ENCODE results near the gene LGR5.
"Not testable (repeated sequence)": the region's sequence is repeated elsewhere in the genome, so short reads cannot be mapped to it uniquely, and the experiment has no call there.

Gene LGR5

DNA sequence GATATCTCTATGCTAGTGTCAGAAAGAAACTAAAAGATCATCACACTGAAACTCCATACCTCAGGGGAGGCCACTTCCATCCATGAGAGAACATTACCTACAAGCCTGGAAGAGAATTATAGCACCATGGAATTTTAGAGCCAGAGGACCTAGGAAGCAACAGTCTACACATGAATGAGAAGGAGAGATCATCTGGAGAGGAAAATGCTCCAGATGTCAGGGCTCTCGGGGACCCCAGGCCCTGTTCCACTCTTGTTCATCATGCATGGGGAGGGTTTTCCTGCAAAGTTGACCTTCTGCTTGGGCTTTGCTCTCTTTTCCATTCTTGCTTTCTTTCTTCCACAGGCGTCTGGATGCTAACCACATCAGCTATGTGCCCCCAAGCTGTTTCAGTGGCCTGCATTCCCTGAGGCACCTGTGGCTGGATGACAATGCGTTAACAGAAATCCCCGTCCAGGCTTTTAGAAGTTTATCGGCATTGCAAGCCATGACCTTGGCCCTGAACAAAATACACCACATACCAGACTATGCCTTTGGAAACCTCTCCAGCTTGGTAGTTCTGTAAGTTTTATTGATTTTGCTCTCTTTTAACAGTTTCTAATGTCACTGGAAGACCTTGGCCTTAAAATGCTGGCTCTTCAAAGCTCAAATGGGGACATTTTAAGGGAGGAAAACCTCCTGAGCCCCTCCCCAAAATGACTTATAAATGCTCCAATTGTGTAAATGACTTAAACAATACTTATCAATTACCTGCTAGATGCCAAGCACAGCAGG lies 113.3 kb downstream of the LGR5 start:
- DNase-seq, result no peak

- no peak for DNase-seq
These were observed 115.6 kb downstream of the LGR5 start for GRCh38 chr12:71555191-71555590.

GRCh38 chr12:71555789-71556188 lies 116.2 kb downstream of the LGR5 start:
- DNase-seq, result not testable (repeated sequence)

DNA sequence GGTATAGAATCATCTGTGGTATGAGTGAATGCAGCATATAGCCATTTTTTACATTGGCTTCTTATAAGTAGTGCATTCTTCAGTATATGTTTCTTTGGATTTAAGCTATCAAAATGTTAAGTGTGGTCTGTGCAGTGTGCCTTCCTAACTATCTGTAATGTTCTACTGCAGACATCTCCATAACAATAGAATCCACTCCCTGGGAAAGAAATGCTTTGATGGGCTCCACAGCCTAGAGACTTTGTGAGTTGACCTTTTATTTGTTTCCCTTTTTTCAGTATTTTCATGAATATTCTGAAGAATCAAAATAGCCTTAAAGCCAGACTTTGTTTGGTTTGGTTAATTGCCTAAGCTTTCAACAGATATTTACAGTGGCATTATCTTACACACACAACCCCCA lies 116.8 kb downstream of the LGR5 start:
- no peak for DNase-seq

- DNase-seq, result no peak
These were observed 117.3 kb downstream of the LGR5 start for GRCh38 chr12:71556875-71557274.

- DNase-seq, result no peak
These were observed 118.8 kb downstream of the LGR5 start for GRCh38 chr12:71558445-71558844.

DNA sequence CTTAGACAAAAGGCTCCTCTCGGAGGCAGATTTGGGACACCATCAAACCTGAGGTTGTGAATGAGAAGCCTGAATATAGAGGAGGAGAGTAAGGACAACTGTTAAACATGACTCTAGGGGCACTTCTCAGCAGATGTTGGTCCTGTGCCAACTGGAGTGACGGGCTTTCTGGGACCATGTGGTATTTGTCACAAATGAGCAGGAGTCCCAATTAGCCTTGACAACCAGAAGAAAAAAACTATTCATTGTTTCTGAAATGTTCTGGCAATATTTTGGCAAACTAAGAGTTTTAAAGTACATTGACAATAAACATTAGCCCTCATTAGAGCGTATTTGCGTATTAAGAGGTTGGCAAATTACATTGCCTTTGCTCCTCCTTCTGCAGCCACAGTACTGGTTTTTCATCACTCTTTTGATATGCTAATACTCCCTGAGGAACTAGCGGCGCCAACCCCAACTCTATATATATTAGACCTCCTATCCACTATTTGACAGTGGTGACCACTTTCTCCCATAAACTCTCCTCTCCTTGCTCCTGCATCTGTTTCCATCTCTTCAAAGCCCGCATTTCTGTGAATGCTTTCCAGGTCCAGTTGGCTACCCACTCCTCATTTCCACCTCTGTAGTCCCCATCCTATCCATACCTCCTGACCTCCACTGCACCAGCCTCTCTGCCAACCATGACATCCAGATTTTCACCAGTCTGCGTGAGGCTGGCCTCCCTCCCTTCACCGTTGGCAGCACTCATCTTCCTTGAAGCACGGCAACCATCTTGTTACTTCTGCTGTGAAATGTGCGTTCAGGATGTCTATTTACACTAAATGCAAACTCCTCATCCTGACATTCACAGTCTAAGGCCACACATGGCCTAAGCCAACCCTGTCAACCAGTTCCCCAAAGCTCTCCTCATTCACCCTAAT lies 123.3 kb downstream of the LGR5 start:
- no peak for DNase-seq

DNA sequence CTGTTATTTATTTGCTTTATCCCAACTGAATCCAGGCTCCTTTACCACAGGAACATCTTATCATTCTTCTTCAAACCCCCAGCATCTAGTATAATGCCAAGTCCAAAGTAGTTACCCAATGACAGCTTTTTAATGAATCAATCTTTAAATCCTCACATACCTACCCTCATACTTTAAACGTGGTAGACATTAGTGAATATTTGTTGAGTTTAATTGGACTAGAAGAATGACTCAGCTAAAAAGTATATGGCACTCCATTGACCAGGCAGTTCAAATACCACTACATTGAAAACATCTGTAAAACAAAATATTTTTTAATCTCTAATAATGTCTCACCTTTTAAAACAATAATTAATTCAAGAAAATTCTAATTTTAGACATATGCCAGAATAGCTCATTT lies 125.9 kb downstream of the LGR5 start:
- no peak for DNase-seq

DNA sequence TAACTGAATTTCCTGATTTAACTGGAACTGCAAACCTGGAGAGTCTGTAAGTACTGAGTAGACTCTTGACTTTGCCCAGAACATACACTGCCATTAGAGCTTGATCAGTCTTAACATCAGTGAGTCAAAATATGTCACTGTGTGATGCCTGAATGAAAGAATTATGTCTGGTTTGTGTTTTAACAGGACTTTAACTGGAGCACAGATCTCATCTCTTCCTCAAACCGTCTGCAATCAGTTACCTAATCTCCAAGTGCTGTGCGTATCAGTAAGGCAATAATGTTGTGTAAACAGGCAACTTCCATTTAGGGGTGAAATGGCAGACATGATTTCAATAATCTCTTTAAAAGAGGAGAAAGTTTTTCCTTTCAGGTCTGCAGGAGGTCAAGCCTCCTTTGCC lies 127.1 kb downstream of the LGR5 start:
- no peak for DNase-seq

DNA sequence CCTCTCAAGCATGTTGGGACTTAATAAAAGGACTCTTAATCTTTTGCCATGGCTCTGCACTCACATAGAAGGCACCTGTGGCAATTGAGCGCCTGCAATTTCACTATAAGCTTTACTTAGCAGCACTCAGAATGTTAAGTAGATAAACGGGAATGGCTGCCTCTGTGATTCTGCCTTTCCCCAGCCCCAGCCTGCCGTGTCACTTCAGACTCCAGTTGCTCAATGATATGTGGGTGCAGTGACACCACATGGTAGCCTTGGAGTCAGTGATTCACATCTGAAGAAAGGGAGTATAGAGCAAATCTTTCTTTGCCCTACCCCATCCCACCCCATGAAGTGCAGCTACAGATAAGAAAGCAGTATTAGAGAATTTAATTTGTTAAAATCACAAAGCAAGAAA lies 127.9 kb downstream of the LGR5 start:
- no peak for DNase-seq

DNA sequence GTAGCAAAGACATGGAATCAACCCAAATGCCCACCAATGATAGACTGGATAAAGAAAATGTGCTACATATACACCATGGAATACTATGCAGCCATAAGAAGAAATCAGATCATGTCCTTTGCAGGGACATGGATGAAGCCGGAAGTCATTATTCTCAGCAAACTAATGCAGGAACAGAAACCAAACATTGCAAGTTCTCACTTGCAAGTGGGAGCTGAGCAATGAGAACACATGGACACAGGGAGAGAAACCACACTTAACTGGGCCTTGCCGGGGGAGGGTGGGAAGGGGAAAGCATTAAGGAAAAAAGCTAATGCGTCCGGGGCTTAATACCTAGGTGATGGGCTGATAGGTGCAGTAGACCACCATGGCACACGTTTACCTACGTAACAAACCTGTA lies 130.3 kb downstream of the LGR5 start:
- not testable (repeated sequence) for DNase-seq

DNA sequence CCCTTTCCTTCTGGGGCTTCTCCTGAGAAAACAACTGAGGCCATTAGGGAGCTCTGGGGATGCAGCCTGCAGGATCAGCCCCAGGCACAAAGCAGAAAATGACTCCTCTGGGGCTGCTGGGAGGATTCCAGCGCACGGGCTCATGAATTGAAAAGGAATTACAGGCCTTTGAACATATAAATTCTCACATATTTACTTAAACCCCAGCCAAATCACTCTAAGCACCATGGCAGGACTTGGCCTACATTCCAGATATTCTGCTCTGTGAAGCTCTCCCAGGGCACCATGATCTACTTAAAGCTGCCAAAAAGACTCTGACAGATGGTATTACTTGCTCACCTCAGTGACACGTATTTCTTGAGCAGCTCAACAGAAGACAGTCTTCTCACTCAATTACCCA lies 136.9 kb downstream of the LGR5 start:
- no peak for DNase-seq

- DNase-seq, result no peak
These were observed 139.2 kb downstream of the LGR5 start for GRCh38 chr12:71578694-71579258.

DNA sequence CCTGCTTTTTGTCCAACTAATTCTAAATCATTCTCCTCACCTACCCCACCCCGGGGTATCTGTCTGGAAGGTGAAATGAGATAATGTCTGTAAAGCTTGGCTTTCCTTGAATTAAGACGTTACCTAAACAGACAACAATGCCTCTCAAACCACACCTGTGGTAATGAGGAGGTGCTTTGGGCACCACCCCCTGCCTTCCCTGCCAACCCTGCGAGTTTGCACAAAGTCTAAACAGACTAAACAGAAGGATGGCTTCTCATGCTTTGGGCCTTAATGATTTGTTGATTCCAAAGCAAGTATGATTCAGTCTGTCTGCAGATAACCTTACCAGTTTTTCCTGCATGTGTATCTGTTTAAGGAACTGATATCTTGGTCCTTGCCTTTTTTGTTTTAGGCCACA lies 141.6 kb downstream of the LGR5 start:
- no peak for DNase-seq

GRCh38 chr12:71582925-71583324 lies 143.3 kb downstream of the LGR5 start:
- no peak for DNase-seq

DNA sequence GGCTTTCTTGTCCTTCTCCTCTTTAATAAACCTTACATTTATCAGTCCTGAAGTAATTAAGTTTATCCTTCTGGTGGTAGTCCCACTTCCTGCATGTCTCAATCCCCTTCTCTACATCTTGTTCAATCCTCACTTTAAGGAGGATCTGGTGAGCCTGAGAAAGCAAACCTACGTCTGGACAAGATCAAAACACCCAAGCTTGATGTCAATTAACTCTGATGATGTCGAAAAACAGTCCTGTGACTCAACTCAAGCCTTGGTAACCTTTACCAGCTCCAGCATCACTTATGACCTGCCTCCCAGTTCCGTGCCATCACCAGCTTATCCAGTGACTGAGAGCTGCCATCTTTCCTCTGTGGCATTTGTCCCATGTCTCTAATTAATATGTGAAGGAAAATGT lies 144.8 kb downstream of the LGR5 start:
- no peak for DNase-seq

GRCh38 chr12:71585218-71585617 lies 145.6 kb downstream of the LGR5 start:
- no peak for DNase-seq

DNA sequence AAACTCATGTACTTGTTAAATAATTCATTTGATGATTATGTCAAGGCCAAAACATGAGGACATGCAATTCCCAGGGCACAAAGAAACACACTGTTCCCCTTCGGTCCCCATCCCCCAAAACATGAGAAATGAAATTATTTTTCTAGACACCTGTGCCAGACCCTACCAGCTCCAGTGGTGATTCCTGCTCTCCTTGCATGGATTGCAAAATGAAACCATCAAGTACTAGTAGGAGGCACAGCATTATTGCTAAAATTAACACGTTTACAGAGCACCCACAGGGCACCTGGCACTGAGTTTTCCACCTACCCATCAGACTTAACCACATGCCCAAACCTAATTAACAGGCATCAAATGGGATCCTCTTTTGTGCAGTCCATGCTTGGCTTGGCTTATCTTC lies 147.4 kb downstream of the LGR5 start:
- DNase-seq, result no peak

- DNase-seq, result no peak
These were observed 149.9 kb downstream of the LGR5 start for GRCh38 chr12:71589478-71589881.

DNA sequence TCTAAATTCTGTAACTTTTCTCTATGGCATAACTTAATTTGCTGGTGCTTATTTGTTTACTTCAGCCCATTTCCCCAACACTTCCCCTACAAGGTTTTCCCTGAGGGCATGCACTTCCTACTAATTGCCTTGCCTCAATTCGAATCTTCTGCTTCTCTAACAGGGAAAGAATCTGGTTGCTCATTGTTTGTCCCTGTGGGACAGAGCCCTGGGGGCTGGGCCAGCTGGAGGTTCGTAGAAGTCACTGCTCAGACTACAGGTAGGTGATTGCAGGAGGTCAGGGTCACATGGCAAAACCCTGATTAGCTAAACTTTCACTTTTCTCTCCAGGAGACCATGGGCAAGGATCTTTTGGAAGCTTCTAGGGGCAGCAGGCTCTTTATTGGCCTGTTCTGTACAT lies 152.0 kb downstream of the LGR5 start:
- DNase-seq, result no peak

- no peak for DNase-seq
These were observed 153.2 kb downstream of the LGR5 start for GRCh38 chr12:71592841-71593240.

DNA sequence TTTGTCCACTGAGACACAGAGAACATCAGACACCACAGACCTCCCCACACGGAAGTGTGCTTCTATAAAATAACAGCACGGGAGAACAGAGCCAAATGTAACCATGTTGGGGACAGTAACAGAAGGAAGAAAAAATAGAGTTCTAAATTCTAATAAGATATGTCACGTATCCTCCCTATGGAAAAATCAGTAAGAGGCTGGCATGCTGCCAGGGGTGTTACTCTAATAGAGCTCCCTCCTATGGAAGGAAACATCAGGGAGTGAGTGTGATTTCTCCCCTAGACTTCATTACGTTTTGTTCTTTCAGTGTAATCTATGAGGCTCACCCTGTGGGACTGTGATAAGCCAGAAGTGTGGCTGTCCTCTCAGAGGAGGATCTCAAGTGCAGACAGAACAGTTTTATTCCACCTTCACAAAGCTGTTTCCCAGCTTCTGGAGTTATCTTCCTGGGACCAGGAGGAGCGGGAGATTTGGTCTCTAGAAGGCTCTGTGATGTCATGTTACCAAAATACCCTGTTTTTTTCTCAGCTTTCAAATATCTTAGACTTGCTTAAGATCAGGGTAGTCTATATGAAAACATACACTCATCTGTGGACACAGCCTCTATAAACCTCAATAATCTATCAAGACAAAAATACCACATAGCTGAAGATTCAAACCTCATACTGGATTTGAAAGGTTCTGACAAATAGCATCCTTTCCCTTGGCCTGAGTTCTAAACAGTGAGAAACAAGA lies 154.8 kb downstream of the LGR5 start:
- no peak for DNase-seq

DNA sequence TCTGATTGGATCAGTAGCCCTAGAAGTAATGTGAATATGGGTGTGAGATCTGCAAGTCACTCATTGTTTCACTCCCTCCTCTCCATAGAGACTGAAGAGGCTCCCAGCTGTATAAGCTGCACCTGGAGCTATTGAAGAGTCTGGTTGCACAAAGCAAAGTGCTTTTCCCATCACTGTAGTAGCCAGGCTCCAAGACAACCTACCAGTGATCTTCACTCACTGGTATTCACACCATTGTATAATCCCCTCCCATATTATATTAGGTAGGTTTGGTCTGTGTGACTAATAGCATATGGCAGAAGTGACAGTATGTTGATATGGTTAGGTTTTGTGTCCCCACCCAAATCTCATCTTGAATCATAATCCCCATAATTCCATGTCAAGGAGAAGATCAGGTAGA lies 159.6 kb downstream of the LGR5 start:
- no peak for DNase-seq

Data from stimulated activated CD4-positive, alpha-beta T cell treated with anti-CD3 and anti-CD28 coated beads, Interleukin-4, amount 100 ng/mL, for 4 hours (primary cell).